ENCODE results near the gene SNU13. TPM values are rescaled to one million over a fixed set of nuclear protein-coding genes. Genes with fewer than 3 reads are reported as not detected.
"Not testable (repeated sequence)": the region's sequence is repeated elsewhere in the genome, so short reads cannot be mapped to it uniquely, and the experiment has no call there.

Gene SNU13
- total and polyA plus RNA-seq, 5 donors from 2014 or later, result 159 to 341 (median 313) TPM

- peaks cover 7% of the 10 kb centered on the region for H3K4me1 ChIP-seq (ENCODE audit: control insufficient read depth, insufficient read depth, low read length, poor library complexity, severe bottlenecking)
- H3K36me3 Mint-ChIP-seq, result peaks cover 26% of the 10 kb centered on the region
- no peaks in the 10 kb centered on the region for H3K27me3 Mint-ChIP-seq
- H3K4me3 Mint-ChIP-seq, result no peak overlapping the region
- peaks cover 50% of the 10 kb centered on the region for H3K36me3 ChIP-seq (ENCODE audit: control insufficient read depth, insufficient read depth, low read length)
- H3K27me3 ChIP-seq (ENCODE audit: control insufficient read depth, insufficient read depth, low read length), result no peaks in the 10 kb centered on the region
- ATAC-seq (ENCODE audit: low read depth in 2 of 2) (no peak), DNase-seq (no peak)
- no peaks in the 10 kb centered on the region for H3K9me3 ChIP-seq (ENCODE audit: control insufficient read depth in 2 of 2, low read length in 2 of 2)
- no peak overlapping the region for H3K27ac ChIP-seq (ENCODE audit: insufficient read depth, low read length, poor library complexity, severe bottlenecking)
- peak overlapping the region in 1 of 3 donors; percentile 31 for H3K27ac Mint-ChIP-seq
- H3K4me1 Mint-ChIP-seq, result peaks cover 0 to 19% (median 8%) of the 10 kb centered on the region in 4 donors
- no peaks in the 10 kb centered on the region for H3K9me3 Mint-ChIP-seq
- no peak overlapping the region for H3K4me3 ChIP-seq (ENCODE audit: low read depth, low read length)
Measured at GRCh38 chr22:41664490-41664889, 24.2 kb downstream of the SNU13 start.

- DNase-seq; H3K4me1 ChIP-seq (ENCODE audit: control insufficient read depth, insufficient read depth, low read length, poor library complexity, severe bottlenecking); H3K27ac Mint-ChIP-seq; H3K4me3 Mint-ChIP-seq; H3K27me3 ChIP-seq (ENCODE audit: control insufficient read depth, insufficient read depth, low read length); H3K27me3 Mint-ChIP-seq; H3K9me3 ChIP-seq (ENCODE audit: control insufficient read depth in 2 of 2, low read length in 2 of 2); H3K27ac ChIP-seq (ENCODE audit: insufficient read depth, low read length, poor library complexity, severe bottlenecking); H3K4me3 ChIP-seq (ENCODE audit: low read depth, low read length); H3K9me3 Mint-ChIP-seq; ATAC-seq (ENCODE audit: low read depth in 2 of 2): not testable (repeated sequence)
- peaks cover 58% of the 10 kb centered on the region for H3K36me3 ChIP-seq (ENCODE audit: control insufficient read depth, insufficient read depth, low read length)
- peaks cover 0 to 14% (median 7%) of the 10 kb centered on the region in 4 donors for H3K4me1 Mint-ChIP-seq
- peaks cover 26% of the 10 kb centered on the region for H3K36me3 Mint-ChIP-seq
Measured at GRCh38 chr22:41663594-41663993, 25.1 kb downstream of the SNU13 start.

GRCh38 chr22:41661713-41662112 is 27.0 kb downstream of the SNU13 start:
- H3K9me3 Mint-ChIP-seq, result no peaks in the 10 kb centered on the region
- H3K36me3 Mint-ChIP-seq, result peaks cover 28% of the 10 kb centered on the region
- H3K27me3 Mint-ChIP-seq, result no peaks in the 10 kb centered on the region
- H3K27ac ChIP-seq (ENCODE audit: insufficient read depth, low read length, poor library complexity, severe bottlenecking), result no peak overlapping the region
- no peaks in the 10 kb centered on the region for H3K9me3 ChIP-seq (ENCODE audit: control insufficient read depth in 2 of 2, low read length in 2 of 2)
- no peak overlapping the region for H3K4me3 ChIP-seq (ENCODE audit: low read depth, low read length)
- H3K4me1 ChIP-seq (ENCODE audit: control insufficient read depth, insufficient read depth, low read length, poor library complexity, severe bottlenecking), result no peaks in the 10 kb centered on the region
- ATAC-seq (ENCODE audit: low read depth in 2 of 2) (no peak), DNase-seq (no peak)
- H3K36me3 ChIP-seq (ENCODE audit: control insufficient read depth, insufficient read depth, low read length), result peaks cover 75% of the 10 kb centered on the region
- H3K4me1 Mint-ChIP-seq, result peaks cover 0 to 5% (median 2%) of the 10 kb centered on the region in 4 donors
- H3K4me3 Mint-ChIP-seq, result no peak overlapping the region
- peak overlapping the region in 1 of 3 donors; percentile 84 for H3K27ac Mint-ChIP-seq
- H3K27me3 ChIP-seq (ENCODE audit: control insufficient read depth, insufficient read depth, low read length), result no peaks in the 10 kb centered on the region

GRCh38 chr22:41661088-41661487 is 27.6 kb downstream of the SNU13 start:
- Histone ChIP-seq H3K36me3 (ENCODE audit: control insufficient read depth, insufficient read depth, low read length) (peaks cover 79% of the 10 kb centered on the region), H3K27me3 (ENCODE audit: control insufficient read depth, insufficient read depth, low read length) (no peaks in the 10 kb centered on the region), H3K4me3 (ENCODE audit: low read depth, low read length) (no peak overlapping the region), H3K27ac (ENCODE audit: insufficient read depth, low read length, poor library complexity, severe bottlenecking) (no peak overlapping the region), H3K4me1 (ENCODE audit: control insufficient read depth, insufficient read depth, low read length, poor library complexity, severe bottlenecking) (no peaks in the 10 kb centered on the region), H3K9me3 (ENCODE audit: control insufficient read depth in 2 of 2, low read length in 2 of 2) (no peaks in the 10 kb centered on the region)
- H3K4me3 Mint-ChIP-seq, result no peak overlapping the region
- peaks cover 31% of the 10 kb centered on the region for H3K36me3 Mint-ChIP-seq
- H3K4me1 Mint-ChIP-seq, result peaks cover 0 to 2% (median 0%) of the 10 kb centered on the region in 4 donors
- DNase-seq (no peak), ATAC-seq (ENCODE audit: low read depth in 2 of 2) (no peak)
- no peaks in the 10 kb centered on the region for H3K9me3 Mint-ChIP-seq
- H3K27me3 Mint-ChIP-seq, result no peaks in the 10 kb centered on the region
- H3K27ac Mint-ChIP-seq, result peak overlapping the region in 1 of 3 donors; percentile 36

- Mint-ChIP-seq H3K4me1 (peaks cover 0 to under 1% (median 0%) of the 10 kb centered on the region in 4 donors), H3K9me3 (no peaks in the 10 kb centered on the region), H3K27me3 (no peaks in the 10 kb centered on the region), H3K27ac (peak overlapping the region in 1 of 3 donors; percentile 65), H3K36me3 (peaks cover 31% of the 10 kb centered on the region), H3K4me3 (no peak overlapping the region)
- Histone ChIP-seq H3K27me3 (ENCODE audit: control insufficient read depth, insufficient read depth, low read length) (no peaks in the 10 kb centered on the region), H3K36me3 (ENCODE audit: control insufficient read depth, insufficient read depth, low read length) (peaks cover 85% of the 10 kb centered on the region), H3K27ac (ENCODE audit: insufficient read depth, low read length, poor library complexity, severe bottlenecking) (no peak overlapping the region), H3K4me1 (ENCODE audit: control insufficient read depth, insufficient read depth, low read length, poor library complexity, severe bottlenecking) (no peaks in the 10 kb centered on the region), H3K4me3 (ENCODE audit: low read depth, low read length) (no peak overlapping the region), H3K9me3 (ENCODE audit: control insufficient read depth in 2 of 2, low read length in 2 of 2) (no peaks in the 10 kb centered on the region)
- DNase-seq, result no peak
- no peak for ATAC-seq (ENCODE audit: low read depth in 2 of 2)
Measured at GRCh38 chr22:41660416-41660815, 28.3 kb downstream of the SNU13 start.

GRCh38 chr22:41659941-41660340 is 28.7 kb downstream of the SNU13 start:
- ATAC-seq (ENCODE audit: low read depth in 2 of 2) (no peak), DNase-seq (no peak)
- Histone ChIP-seq H3K4me3 (ENCODE audit: low read depth, low read length) (no peak overlapping the region), H3K9me3 (ENCODE audit: control insufficient read depth in 2 of 2, low read length in 2 of 2) (no peaks in the 10 kb centered on the region), H3K4me1 (ENCODE audit: control insufficient read depth, insufficient read depth, low read length, poor library complexity, severe bottlenecking) (no peaks in the 10 kb centered on the region), H3K27ac (ENCODE audit: insufficient read depth, low read length, poor library complexity, severe bottlenecking) (no peak overlapping the region), H3K27me3 (ENCODE audit: control insufficient read depth, insufficient read depth, low read length) (no peaks in the 10 kb centered on the region), H3K36me3 (ENCODE audit: control insufficient read depth, insufficient read depth, low read length) (peaks cover 89% of the 10 kb centered on the region)
- no peaks in the 10 kb centered on the region for H3K9me3 Mint-ChIP-seq
- H3K4me3 Mint-ChIP-seq, result no peak overlapping the region
- no peaks in the 10 kb centered on the region for H3K27me3 Mint-ChIP-seq
- H3K4me1 Mint-ChIP-seq, result no peaks in the 10 kb centered on the region
- H3K36me3 Mint-ChIP-seq, result peaks cover 34% of the 10 kb centered on the region
- peak overlapping the region in 1 of 3 donors; percentile 65 for H3K27ac Mint-ChIP-seq

- Histone ChIP-seq H3K9me3 (ENCODE audit: control insufficient read depth in 2 of 2, low read length in 2 of 2) (no peaks in the 10 kb centered on the region), H3K4me1 (ENCODE audit: control insufficient read depth, insufficient read depth, low read length, poor library complexity, severe bottlenecking) (no peaks in the 10 kb centered on the region), H3K27ac (ENCODE audit: insufficient read depth, low read length, poor library complexity, severe bottlenecking) (no peak overlapping the region), H3K4me3 (ENCODE audit: low read depth, low read length) (no peak overlapping the region), H3K36me3 (ENCODE audit: control insufficient read depth, insufficient read depth, low read length) (peaks cover 92% of the 10 kb centered on the region), H3K27me3 (ENCODE audit: control insufficient read depth, insufficient read depth, low read length) (no peaks in the 10 kb centered on the region)
- Mint-ChIP-seq H3K9me3 (no peaks in the 10 kb centered on the region), H3K36me3 (peaks cover 38% of the 10 kb centered on the region), H3K27ac (no peak overlapping the region), H3K4me3 (no peak overlapping the region), H3K4me1 (no peaks in the 10 kb centered on the region), H3K27me3 (no peaks in the 10 kb centered on the region)
- DNase-seq (no peak), ATAC-seq (ENCODE audit: low read depth in 2 of 2) (no peak)
Measured at GRCh38 chr22:41658869-41659268, 29.8 kb downstream of the SNU13 start.

- no peaks in the 10 kb centered on the region for H3K27me3 ChIP-seq (ENCODE audit: control insufficient read depth, insufficient read depth, low read length)
Measured at GRCh38 chr22:41657709-41658108, 31.0 kb downstream of the SNU13 start.

More at GRCh38 chr22:41657709-41658108, 31.0 kb downstream of the SNU13 start:
- H3K27me3 Mint-ChIP-seq, result no peaks in the 10 kb centered on the region
- Histone ChIP-seq H3K9me3 (ENCODE audit: control insufficient read depth in 2 of 2, low read length in 2 of 2) (no peaks in the 10 kb centered on the region), H3K4me1 (ENCODE audit: control insufficient read depth, insufficient read depth, low read length, poor library complexity, severe bottlenecking) (no peaks in the 10 kb centered on the region), H3K4me3 (ENCODE audit: low read depth, low read length) (no peak overlapping the region), H3K27ac (ENCODE audit: insufficient read depth, low read length, poor library complexity, severe bottlenecking) (no peak overlapping the region), H3K36me3 (ENCODE audit: control insufficient read depth, insufficient read depth, low read length) (peaks cover 92% of the 10 kb centered on the region)
- peaks cover 40% of the 10 kb centered on the region for H3K36me3 Mint-ChIP-seq
- ATAC-seq (ENCODE audit: low read depth in 2 of 2) (no peak), DNase-seq (no peak)
- H3K9me3 Mint-ChIP-seq, result no peaks in the 10 kb centered on the region
- no peak overlapping the region for H3K4me3 Mint-ChIP-seq
- H3K27ac Mint-ChIP-seq, result peak overlapping the region in 1 of 3 donors; percentile 10
- H3K4me1 Mint-ChIP-seq, result peaks cover 0 to 2% (median 0%) of the 10 kb centered on the region in 4 donors

Measured in CD4-positive, CD25-positive, alpha-beta regulatory T cell (primary cell).